ENCODE measurements around the gene MORN2.

- TF ChIP-seq EZH2 (IDR thresholded peaks at IDR 0.05; ENCODE audit: insufficient read depth, poor library complexity, severe bottlenecking) (no peak), EZH2phosphoT487 (IDR thresholded peaks at IDR 0.05; ENCODE audit: insufficient read depth, low read depth) (no peak)
Observed at GRCh38 chr2:38907242-38907641, 31.5 kb downstream of the MORN2 start.

Data from GM23248 (cell line).